ENCODE measurements around the gene DBNL. TPM values are rescaled to one million over a fixed set of nuclear protein-coding genes. Genes with fewer than 3 reads are reported as not detected.

DBNL gene
- total RNA-seq, 1 donor from 2014 or later = 95.5 TPM

- TF ChIP-seq, protein P1, sequence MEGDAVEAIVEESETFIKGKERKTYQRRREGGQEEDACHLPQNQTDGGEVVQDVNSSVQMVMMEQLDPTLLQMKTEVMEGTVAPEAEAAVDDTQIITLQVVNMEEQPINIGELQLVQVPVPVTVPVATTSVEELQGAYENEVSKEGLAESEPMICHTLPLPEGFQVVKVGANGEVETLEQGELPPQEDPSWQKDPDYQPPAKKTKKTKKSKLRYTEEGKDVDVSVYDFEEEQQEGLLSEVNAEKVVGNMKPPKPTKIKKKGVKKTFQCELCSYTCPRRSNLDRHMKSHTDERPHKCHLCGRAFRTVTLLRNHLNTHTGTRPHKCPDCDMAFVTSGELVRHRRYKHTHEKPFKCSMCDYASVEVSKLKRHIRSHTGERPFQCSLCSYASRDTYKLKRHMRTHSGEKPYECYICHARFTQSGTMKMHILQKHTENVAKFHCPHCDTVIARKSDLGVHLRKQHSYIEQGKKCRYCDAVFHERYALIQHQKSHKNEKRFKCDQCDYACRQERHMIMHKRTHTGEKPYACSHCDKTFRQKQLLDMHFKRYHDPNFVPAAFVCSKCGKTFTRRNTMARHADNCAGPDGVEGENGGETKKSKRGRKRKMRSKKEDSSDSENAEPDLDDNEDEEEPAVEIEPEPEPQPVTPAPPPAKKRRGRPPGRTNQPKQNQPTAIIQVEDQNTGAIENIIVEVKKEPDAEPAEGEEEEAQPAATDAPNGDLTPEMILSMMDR (IDR thresholded peaks at IDR 0.05) = no peak
- Mint-ChIP-seq H3K27me3 (ENCODE audit: low read depth) (no peaks in the 10 kb centered on the region), H3K4me1 (ENCODE audit: low read depth) (peaks cover 29% of the 10 kb centered on the region), H3K36me3 (ENCODE audit: low read depth) (no peaks in the 10 kb centered on the region), H3K4me3 (ENCODE audit: unreplicated experiment) (no peak overlapping the region), H3K27ac (ENCODE audit: unreplicated experiment) (no peak overlapping the region), H3K9me3 (ENCODE audit: low read depth) (no peaks in the 10 kb centered on the region)
- DNase-seq (ENCODE audit: low spot score) = no peak
These were observed 2.3 kb upstream of the DBNL start for GRCh38 chr7:44042221-44042620.

DNA sequence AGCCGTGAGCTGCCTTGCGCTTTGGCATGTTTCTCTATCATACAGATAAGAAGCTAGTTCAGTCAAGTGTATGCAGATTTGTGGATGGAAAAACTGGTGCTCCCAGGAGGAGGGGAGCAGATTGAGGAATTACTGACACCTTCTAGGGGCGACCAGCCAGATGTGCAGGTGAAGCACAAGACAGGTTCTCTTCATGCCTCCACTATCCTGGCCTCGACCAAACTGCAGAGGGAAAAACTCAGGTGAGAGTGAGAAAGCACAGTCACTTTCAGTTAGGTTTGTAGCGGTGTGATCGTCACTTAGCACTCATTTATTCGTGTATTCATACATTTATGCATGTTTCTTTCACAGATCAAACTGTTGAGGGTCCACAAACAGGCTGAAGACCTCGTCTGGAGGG, 600 bp upstream of the DBNL start:
- peak overlapping the region; percentile 84 for H3K27ac Mint-ChIP-seq (ENCODE audit: unreplicated experiment)
- no peaks in the 10 kb centered on the region for H3K27me3 Mint-ChIP-seq (ENCODE audit: low read depth)
- no peaks in the 10 kb centered on the region for H3K36me3 Mint-ChIP-seq (ENCODE audit: low read depth)
- H3K4me1 Mint-ChIP-seq (ENCODE audit: low read depth) = peaks cover 37% of the 10 kb centered on the region
- DNase-seq (ENCODE audit: low spot score) = no peak
- peak overlapping the region; percentile 81 for H3K4me3 Mint-ChIP-seq (ENCODE audit: unreplicated experiment)
- TF ChIP-seq, protein P1 (IDR thresholded peaks at IDR 0.05) = no peak
- no peaks in the 10 kb centered on the region for H3K9me3 Mint-ChIP-seq (ENCODE audit: low read depth)

GRCh38 chr7:44045226-44046014, 918 bp downstream of the DBNL start:
- Mint-ChIP-seq H3K36me3 (ENCODE audit: low read depth) (peaks cover 3% of the 10 kb centered on the region), H3K27me3 (ENCODE audit: low read depth) (no peaks in the 10 kb centered on the region), H3K27ac (ENCODE audit: unreplicated experiment) (peak overlapping the region; percentile 73), H3K9me3 (ENCODE audit: low read depth) (no peaks in the 10 kb centered on the region), H3K4me1 (ENCODE audit: low read depth) (peaks cover 35% of the 10 kb centered on the region), H3K4me3 (ENCODE audit: unreplicated experiment) (peak overlapping the region; percentile 81)
- TF ChIP-seq, protein P1 (IDR thresholded peaks at IDR 0.05) = no peak
- no peak for DNase-seq (ENCODE audit: low spot score)

- TF ChIP-seq, protein P1 (IDR thresholded peaks at IDR 0.05) = no peak
- DNase-seq (ENCODE audit: low spot score) = no peak
- peaks cover 35% of the 10 kb centered on the region for H3K4me1 Mint-ChIP-seq (ENCODE audit: low read depth)
- no peaks in the 10 kb centered on the region for H3K9me3 Mint-ChIP-seq (ENCODE audit: low read depth)
- H3K27ac Mint-ChIP-seq (ENCODE audit: unreplicated experiment) = peak overlapping the region; percentile 73
- H3K27me3 Mint-ChIP-seq (ENCODE audit: low read depth) = no peaks in the 10 kb centered on the region
- peak overlapping the region; percentile 81 for H3K4me3 Mint-ChIP-seq (ENCODE audit: unreplicated experiment)
- peaks cover 6% of the 10 kb centered on the region for H3K36me3 Mint-ChIP-seq (ENCODE audit: low read depth)
These were observed 2.0 kb downstream of the DBNL start for GRCh38 chr7:44046321-44047061.

GRCh38 chr7:44048031-44048795, 3.7 kb downstream of the DBNL start:
- TF ChIP-seq, protein P1 (IDR thresholded peaks at IDR 0.05) = no peak
- H3K27me3 Mint-ChIP-seq (ENCODE audit: low read depth) = no peaks in the 10 kb centered on the region
- no peak overlapping the region for H3K4me3 Mint-ChIP-seq (ENCODE audit: unreplicated experiment)
- no peak for DNase-seq (ENCODE audit: low spot score)
- no peaks in the 10 kb centered on the region for H3K9me3 Mint-ChIP-seq (ENCODE audit: low read depth)
- H3K4me1 Mint-ChIP-seq (ENCODE audit: low read depth) = peaks cover 35% of the 10 kb centered on the region
- H3K27ac Mint-ChIP-seq (ENCODE audit: unreplicated experiment) = no peak overlapping the region
- H3K36me3 Mint-ChIP-seq (ENCODE audit: low read depth) = peaks cover 15% of the 10 kb centered on the region

Measured in chondrocyte (in vitro differentiated cells).